ENCODE results near the gene ASXL1.

ASXL1 gene

DNA sequence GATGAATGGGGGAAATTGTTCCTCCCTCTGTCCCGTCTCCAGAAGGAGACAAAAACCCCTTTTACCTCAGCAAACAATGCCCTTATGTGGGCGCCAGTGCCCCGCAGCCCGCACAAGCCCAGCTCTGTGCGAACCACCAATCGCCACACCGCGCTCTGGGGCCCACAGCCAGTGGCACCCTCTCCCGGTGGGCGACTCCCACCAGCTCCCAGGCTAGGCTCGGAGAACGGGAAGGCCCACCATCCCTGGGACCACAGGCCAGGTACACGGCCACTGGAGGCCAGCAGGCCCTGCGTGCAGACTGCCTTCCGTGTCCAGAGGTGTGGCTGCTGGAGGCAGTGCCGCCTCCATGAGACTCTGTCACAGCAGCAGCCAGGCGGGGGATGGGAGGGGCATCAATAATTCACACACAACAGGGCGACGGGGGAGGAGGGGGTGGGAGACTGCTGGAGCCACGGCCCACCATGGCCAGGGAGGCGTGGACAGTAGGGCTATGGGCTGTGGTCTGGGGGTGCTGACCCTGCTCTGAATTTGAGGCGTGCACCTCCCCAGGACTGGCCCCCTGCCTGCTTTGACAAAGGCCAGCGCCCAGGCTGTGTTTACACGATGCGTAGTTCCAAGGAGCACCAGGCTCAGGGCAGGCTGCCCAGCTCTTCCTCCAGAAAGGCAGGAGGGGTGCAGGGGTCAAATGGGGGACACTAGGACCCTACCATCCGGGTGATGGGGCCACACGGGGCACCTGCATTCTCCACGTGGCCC is 105.7 kb downstream of the ASXL1 start:
- TF ChIP-seq GATA3 (IDR thresholded peaks at IDR 0.05; ENCODE audit: low read depth, low read length) = no peak
- TF ChIP-seq GATA2 (IDR thresholded peaks at IDR 0.05; ENCODE audit: low read depth, low read length) = no peak

GRCh38 chr20:32464401-32465091 is 106.4 kb downstream of the ASXL1 start:
- TF ChIP-seq GATA3 (IDR thresholded peaks at IDR 0.05; ENCODE audit: low read depth, low read length) (no peak), GATA2 (IDR thresholded peaks at IDR 0.05; ENCODE audit: low read depth, low read length) (no peak)

DNA sequence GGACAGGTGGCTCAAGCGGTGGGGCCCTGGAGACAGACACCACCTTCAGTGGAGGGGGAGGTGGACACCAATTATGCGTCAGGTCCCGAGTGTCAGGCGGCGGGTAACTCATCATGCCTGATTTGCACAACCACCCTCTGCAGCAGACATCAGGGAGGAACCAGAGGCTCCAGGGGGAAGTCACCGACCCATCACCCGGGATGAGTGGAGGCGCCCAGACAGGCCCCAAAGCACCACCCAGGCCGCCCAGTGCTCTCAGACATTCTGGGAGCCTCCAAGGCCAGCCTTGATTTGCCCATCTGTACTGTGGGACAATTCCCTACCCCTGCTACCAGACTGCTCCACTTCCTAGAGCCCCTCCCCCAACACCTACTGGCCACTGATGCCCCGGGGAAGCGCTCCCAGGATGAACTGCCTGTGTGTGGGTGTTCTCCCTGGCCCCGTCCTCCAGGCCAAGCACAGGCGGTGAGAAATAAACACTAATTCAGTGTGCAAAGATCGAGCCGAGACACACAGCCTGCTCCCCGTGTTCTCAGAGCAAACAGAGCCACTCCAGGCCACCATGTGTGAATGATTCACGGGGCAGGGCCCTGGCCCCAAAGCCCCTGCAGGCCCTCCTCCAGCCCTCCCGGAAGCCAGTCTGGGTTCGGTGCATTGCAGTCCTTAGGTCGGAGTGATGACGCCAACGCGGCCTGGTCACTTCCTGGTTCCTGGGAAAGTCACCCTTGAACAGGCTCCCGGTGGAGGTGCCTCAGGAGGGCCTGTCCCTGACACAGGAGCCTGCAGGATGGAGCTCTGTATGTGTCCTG is 107.2 kb downstream of the ASXL1 start:
- TF ChIP-seq GATA3 (IDR thresholded peaks at IDR 0.05; ENCODE audit: low read depth, low read length) (no peak), GATA2 (IDR thresholded peaks at IDR 0.05; ENCODE audit: low read depth, low read length) (no peak)

- TF ChIP-seq GATA3 (IDR thresholded peaks at IDR 0.05; ENCODE audit: low read depth, low read length) = no peak
- TF ChIP-seq GATA2 (IDR thresholded peaks at IDR 0.05; ENCODE audit: low read depth, low read length) = no peak
Observed at GRCh38 chr20:32466739-32467505, 108.8 kb downstream of the ASXL1 start.

- TF ChIP-seq GATA2 (IDR thresholded peaks at IDR 0.05; ENCODE audit: low read depth, low read length) (no peak), GATA3 (IDR thresholded peaks at IDR 0.05; ENCODE audit: low read depth, low read length) (no peak)
Observed at GRCh38 chr20:32467506-32468312, 109.6 kb downstream of the ASXL1 start.

GRCh38 chr20:32468313-32468640 is 110.1 kb downstream of the ASXL1 start:
- no peak for TF ChIP-seq GATA3 (IDR thresholded peaks at IDR 0.05; ENCODE audit: low read depth, low read length)
- TF ChIP-seq GATA2 (IDR thresholded peaks at IDR 0.05; ENCODE audit: low read depth, low read length) = no peak

DNA sequence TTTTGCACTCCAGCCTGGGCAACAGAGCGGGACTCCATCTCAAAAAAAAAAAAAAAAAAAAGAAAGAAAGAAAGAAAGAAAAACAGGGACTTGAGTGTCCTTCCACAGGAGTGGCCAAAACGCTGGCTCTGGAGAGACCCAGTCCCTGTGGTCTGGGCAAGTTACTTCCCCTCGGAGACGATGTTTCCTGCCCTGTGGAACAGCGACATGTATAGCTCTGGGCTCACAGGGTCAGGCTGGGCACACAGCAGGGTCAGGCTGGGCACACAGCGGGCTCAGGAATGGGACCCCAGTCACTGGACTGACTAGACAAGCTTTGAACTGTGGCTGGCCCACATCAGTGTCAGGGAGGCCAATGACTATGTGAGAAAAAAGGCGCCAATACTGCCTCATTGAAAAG is 110.7 kb downstream of the ASXL1 start:
- TF ChIP-seq GATA2 (IDR thresholded peaks at IDR 0.05; ENCODE audit: low read depth, low read length) = no peak
- no peak for TF ChIP-seq GATA3 (IDR thresholded peaks at IDR 0.05; ENCODE audit: low read depth, low read length)

GRCh38 chr20:32470025-32470861 is 112.1 kb downstream of the ASXL1 start:
- no peak for TF ChIP-seq GATA2 (IDR thresholded peaks at IDR 0.05; ENCODE audit: low read depth, low read length)
- TF ChIP-seq GATA3 (IDR thresholded peaks at IDR 0.05; ENCODE audit: low read depth, low read length) = no peak

GRCh38 chr20:32470940-32471339 is 112.8 kb downstream of the ASXL1 start:
- no peak for TF ChIP-seq GATA3 (IDR thresholded peaks at IDR 0.05; ENCODE audit: low read depth, low read length)
- no peak for TF ChIP-seq GATA2 (IDR thresholded peaks at IDR 0.05; ENCODE audit: low read depth, low read length)

GRCh38 chr20:32472581-32473207 is 114.6 kb downstream of the ASXL1 start:
- TF ChIP-seq GATA2 (IDR thresholded peaks at IDR 0.05; ENCODE audit: low read depth, low read length) (no peak), GATA3 (IDR thresholded peaks at IDR 0.05; ENCODE audit: low read depth, low read length) (no peak)

DNA sequence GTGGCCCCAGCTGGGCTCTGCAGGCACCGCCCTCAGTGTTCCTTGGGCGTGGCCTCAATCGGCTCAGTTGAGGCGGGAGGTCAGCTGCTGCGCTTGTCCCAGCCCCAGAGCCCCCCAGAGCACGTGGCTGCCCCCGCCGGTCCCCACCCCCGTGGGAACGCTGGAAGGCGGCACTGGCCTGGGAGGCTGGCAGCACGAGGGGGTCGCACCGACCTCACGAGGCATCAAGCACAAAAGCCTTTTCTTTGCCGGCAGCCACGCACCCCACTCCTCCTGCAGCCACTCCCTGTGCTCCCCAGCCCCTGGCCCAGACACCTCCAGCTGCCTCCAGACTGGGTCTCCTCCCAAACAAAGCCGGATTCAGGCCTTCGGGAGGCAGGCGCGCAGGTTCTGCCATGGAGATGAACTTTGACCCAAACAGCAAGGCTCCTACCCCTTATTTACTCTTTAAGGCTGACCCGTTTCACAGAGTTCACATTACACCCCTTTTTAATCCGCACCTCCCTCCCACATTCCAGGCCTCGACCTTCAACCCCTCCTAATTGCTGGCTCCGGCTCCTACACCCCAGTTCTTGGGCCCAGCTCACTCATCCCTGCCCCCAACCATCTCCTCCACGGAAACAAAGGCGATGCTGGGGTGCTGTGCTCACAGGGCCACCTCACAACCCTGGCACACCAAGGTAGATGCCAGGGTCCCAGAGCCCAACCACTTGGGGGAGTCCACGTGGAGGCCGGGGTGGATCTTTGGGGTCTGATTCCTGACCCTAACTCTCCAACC is 115.3 kb downstream of the ASXL1 start:
- TF ChIP-seq GATA2 (IDR thresholded peaks at IDR 0.05; ENCODE audit: low read depth, low read length) (no peak), GATA3 (IDR thresholded peaks at IDR 0.05; ENCODE audit: low read depth, low read length) (no peak)

Data from SH-SY5Y (cell line).